K562 (cell line): ENCODE measurements around the gene METTL2B. TPM values are rescaled to one million over a fixed set of nuclear protein-coding genes. Genes with fewer than 3 reads are reported as not detected.

Experiments
- ADNP ChIP-seq: fragments of 200-800 bp; sonication (Bioruptor generic); IDR thresholded peaks from 2 replicates; pipeline ENCODE4 v1.6.1; 2016; ENCODE audit warnings: missing genetic modification characterization, missing compliant biosample characterization
- CBFA2T2 ChIP-seq: fragments of 450-650 bp; conservative IDR thresholded peaks from 2 replicates; pipeline ENCODE4 v1.6.1; 2017; ENCODE audit warnings: mild to moderate bottlenecking
- KLF13 ChIP-seq: fragments of 450-650 bp; IDR thresholded peaks from 2 replicates; pipeline ENCODE4 v1.6.1; 2016; ENCODE audit warnings: missing genetic modification characterization, low read depth, mild to moderate bottlenecking, missing compliant biosample characterization, moderate library complexity, borderline replicate concordance
- NR2F6 ChIP-seq: fragments of 450-650 bp; formaldehyde crosslinking; IDR thresholded peaks from 2 replicates; pipeline ENCODE4 v1.4.0; 2020; ENCODE audit warnings: mild to moderate bottlenecking
- RBBP5 ChIP-seq: fragments of 200-600 bp; sonication (generic); IDR thresholded peaks from 2 replicates; pipeline ENCODE4 v1.6.1; 2012; ENCODE audit warnings: borderline replicate concordance, mild to moderate bottlenecking, low read length, control low read depth, inconsistent platforms; ENCODE audit not compliant: insufficient read depth, poor library complexity, severe bottlenecking
- RERE ChIP-seq: sonication (generic); formaldehyde crosslinking; IDR thresholded peaks from 2 replicates; pipeline ENCODE4 v1.8.0; 2023; ENCODE audit warnings: missing genetic modification reagents, mild to moderate bottlenecking, borderline replicate concordance
- RFX5 ChIP-seq: IDR thresholded peaks from 2 replicates; pipeline ENCODE4 v1.6.1; 2011; ENCODE audit warnings: low read depth, mild to moderate bottlenecking, improper control_type of control experiment, low read length
- SMARCA5 ChIP-seq: fragments of 450-650 bp; IDR thresholded peaks from 2 replicates; pipeline ENCODE4 v1.6.1; 2016
- ZFP30 ChIP-seq: fragments of 250-450 bp; sonication (Bioruptor Pico); IDR thresholded peaks from 2 replicates; pipeline ENCODE4 v1.8.0; 2022; ENCODE audit warnings: moderate library complexity, mild to moderate bottlenecking, inconsistent platforms, borderline replicate concordance
- ZNF121 ChIP-seq: sonication (generic); formaldehyde crosslinking; conservative IDR thresholded peaks from 2 replicates; pipeline ENCODE4 v1.8.0; 2022; ENCODE audit warnings: missing genetic modification reagents
- polyA plus RNA-seq, 8 experiments: library from polyadenylated mRNA; depleted of rRNA in 4 of 8; stranded (reverse) in 5 of 8; unstranded in 3 of 8; fragments of >200 nt; fragmentation: Nextera tagmentation in 2 of 8; fragmentation: Illumina TruSeq in 1 of 8; extraction: Ambion mirVana in 2 of 8; extraction: Trizol in 1 of 8; gene quantifications; 2 replicates each; pipeline versions ENCODE4 v1.2.1 to v1.2.3, GENCODE V29; 2011 to 2014; ENCODE audit warnings: inconsistent platforms in 1 of 8, missing spikeins in 1 of 8
- total RNA-seq, 7 experiments: library from RNA; depleted of rRNA in 6 of 7; stranded (reverse); fragments of >200 nt in 6 of 7; fragmentation: Illumina TruSeq in 2 of 7; extraction: Trizol in 2 of 7; gene quantifications; 2 replicates each; pipeline versions ENCODE4 v1.2.1 to v1.2.3, GENCODE V29; 2011 to 2021; ENCODE audit warnings: low replicate concordance in 1 of 7
- TF ChIP-seq, protein P1 (sequence below), 2 experiments: fragments of 450-650 bp; formaldehyde crosslinking in 1 of 2; IDR thresholded peaks; 2 replicates each; pipeline versions ENCODE4 v1.4.0 to v1.6.1; 2014 to 2020; ENCODE audit warnings: mild to moderate bottlenecking in 2 of 2, borderline replicate concordance in 1 of 2, low read depth in 1 of 2
- TF ChIP-seq, protein P2 (sequence below): sonication (generic); formaldehyde crosslinking; IDR thresholded peaks from 2 replicates; pipeline ENCODE4 v1.8.0; 2022; ENCODE audit warnings: mild to moderate bottlenecking, missing genetic modification reagents

METTL2B gene
- total and polyA plus RNA-seq, 9 of the 15 experiments (the other 6 are each of a cell fraction or from before 2014, with no cell fraction given), result 35.9 to 95.7 (median 79.2) TPM

DNA sequence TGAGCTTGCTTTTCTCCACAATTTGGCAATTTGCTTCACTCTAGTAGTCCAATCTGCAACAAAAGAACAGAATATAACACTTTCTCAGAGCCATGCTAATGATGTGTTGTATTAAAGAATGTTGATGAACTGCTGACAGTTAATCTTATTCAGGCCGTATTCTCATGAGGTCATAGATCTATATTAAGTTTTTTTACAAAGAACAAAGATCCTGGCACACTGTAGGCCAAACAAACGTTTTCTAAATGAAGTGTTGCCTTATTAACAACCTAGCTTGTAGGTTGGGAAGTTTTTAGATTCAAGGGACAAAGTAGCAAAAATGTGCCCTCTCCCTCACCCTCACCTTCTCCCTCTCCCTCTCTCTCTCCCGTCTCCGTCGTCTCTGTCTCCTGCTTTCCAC, 14.1 kb upstream of the METTL2B start (continued):
- TF ChIP-seq, protein P1, sequence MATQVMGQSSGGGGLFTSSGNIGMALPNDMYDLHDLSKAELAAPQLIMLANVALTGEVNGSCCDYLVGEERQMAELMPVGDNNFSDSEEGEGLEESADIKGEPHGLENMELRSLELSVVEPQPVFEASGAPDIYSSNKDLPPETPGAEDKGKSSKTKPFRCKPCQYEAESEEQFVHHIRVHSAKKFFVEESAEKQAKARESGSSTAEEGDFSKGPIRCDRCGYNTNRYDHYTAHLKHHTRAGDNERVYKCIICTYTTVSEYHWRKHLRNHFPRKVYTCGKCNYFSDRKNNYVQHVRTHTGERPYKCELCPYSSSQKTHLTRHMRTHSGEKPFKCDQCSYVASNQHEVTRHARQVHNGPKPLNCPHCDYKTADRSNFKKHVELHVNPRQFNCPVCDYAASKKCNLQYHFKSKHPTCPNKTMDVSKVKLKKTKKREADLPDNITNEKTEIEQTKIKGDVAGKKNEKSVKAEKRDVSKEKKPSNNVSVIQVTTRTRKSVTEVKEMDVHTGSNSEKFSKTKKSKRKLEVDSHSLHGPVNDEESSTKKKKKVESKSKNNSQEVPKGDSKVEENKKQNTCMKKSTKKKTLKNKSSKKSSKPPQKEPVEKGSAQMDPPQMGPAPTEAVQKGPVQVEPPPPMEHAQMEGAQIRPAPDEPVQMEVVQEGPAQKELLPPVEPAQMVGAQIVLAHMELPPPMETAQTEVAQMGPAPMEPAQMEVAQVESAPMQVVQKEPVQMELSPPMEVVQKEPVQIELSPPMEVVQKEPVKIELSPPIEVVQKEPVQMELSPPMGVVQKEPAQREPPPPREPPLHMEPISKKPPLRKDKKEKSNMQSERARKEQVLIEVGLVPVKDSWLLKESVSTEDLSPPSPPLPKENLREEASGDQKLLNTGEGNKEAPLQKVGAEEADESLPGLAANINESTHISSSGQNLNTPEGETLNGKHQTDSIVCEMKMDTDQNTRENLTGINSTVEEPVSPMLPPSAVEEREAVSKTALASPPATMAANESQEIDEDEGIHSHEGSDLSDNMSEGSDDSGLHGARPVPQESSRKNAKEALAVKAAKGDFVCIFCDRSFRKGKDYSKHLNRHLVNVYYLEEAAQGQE (IDR thresholded peaks at IDR 0.05; ENCODE audit: borderline replicate concordance), result no peak
- TF ChIP-seq, protein P1 (CRISPR knock-in tag; IDR thresholded peaks at IDR 0.05; ENCODE audit: low read depth), result no peak
- TF ChIP-seq ZFP30 (CRISPR knock-in tag), result no peak
- TF ChIP-seq KLF13 (tag), result no peak
- TF ChIP-seq RERE, result no peak
- TF ChIP-seq SMARCA5, result no peak
- TF ChIP-seq, protein P2, sequence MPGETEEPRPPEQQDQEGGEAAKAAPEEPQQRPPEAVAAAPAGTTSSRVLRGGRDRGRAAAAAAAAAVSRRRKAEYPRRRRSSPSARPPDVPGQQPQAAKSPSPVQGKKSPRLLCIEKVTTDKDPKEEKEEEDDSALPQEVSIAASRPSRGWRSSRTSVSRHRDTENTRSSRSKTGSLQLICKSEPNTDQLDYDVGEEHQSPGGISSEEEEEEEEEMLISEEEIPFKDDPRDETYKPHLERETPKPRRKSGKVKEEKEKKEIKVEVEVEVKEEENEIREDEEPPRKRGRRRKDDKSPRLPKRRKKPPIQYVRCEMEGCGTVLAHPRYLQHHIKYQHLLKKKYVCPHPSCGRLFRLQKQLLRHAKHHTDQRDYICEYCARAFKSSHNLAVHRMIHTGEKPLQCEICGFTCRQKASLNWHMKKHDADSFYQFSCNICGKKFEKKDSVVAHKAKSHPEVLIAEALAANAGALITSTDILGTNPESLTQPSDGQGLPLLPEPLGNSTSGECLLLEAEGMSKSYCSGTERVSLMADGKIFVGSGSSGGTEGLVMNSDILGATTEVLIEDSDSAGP (CRISPR knock-in tag), result no peak
- no peak for TF ChIP-seq RFX5
- TF ChIP-seq CBFA2T2, result no peak
- no peak for TF ChIP-seq RBBP5
- TF ChIP-seq ZNF121 (CRISPR knock-in tag), result no peak
- no peak for TF ChIP-seq ADNP (tag)
- TF ChIP-seq NR2F6 (CRISPR knock-in tag), result no peak
